ENCODE measurements around the gene CCSER1.

CCSER1 gene

GRCh38 chr4:90207887-90208454 is 80.8 kb downstream of the CCSER1 start:
- no peak for DNase-seq

- DNase-seq = no peak
Measured at GRCh38 chr4:90209922-90210321, 82.7 kb downstream of the CCSER1 start.

GRCh38 chr4:90211174-90211573 is 84.0 kb downstream of the CCSER1 start:
- no peak for DNase-seq

GRCh38 chr4:90215286-90215685 is 88.1 kb downstream of the CCSER1 start:
- no peak for DNase-seq

GRCh38 chr4:90219822-90220221 is 92.6 kb downstream of the CCSER1 start:
- DNase-seq = no peak

GRCh38 chr4:90220459-90220858 is 93.3 kb downstream of the CCSER1 start:
- no peak for DNase-seq

- no peak for DNase-seq
Measured at GRCh38 chr4:90226734-90227133, 99.5 kb downstream of the CCSER1 start.

GRCh38 chr4:90227177-90227576 is 100.0 kb downstream of the CCSER1 start:
- DNase-seq = no peak

- DNase-seq = no peak
Measured at GRCh38 chr4:90234916-90235547, 107.8 kb downstream of the CCSER1 start.

GRCh38 chr4:90237751-90238530 is 110.7 kb downstream of the CCSER1 start:
- no peak for DNase-seq

- DNase-seq = no peak
Measured at GRCh38 chr4:90240333-90240732, 113.1 kb downstream of the CCSER1 start.

GRCh38 chr4:90241008-90241407 is 113.8 kb downstream of the CCSER1 start:
- DNase-seq = no peak

- no peak for DNase-seq
Measured at GRCh38 chr4:90245837-90246236, 118.6 kb downstream of the CCSER1 start.

GRCh38 chr4:90246816-90247215 is 119.6 kb downstream of the CCSER1 start:
- DNase-seq = no peak

- DNase-seq = no peak
Measured at GRCh38 chr4:90254357-90254756, 127.2 kb downstream of the CCSER1 start.

- no peak for DNase-seq
Measured at GRCh38 chr4:90274175-90274574, 147.0 kb downstream of the CCSER1 start.

GRCh38 chr4:90280954-90281353 is 153.8 kb downstream of the CCSER1 start:
- DNase-seq = no peak

GRCh38 chr4:90281541-90282355 is 154.6 kb downstream of the CCSER1 start:
- DNase-seq = no peak

- DNase-seq = no peak
Measured at GRCh38 chr4:90290345-90290744, 163.2 kb downstream of the CCSER1 start.

GRCh38 chr4:90292438-90292837 is 165.2 kb downstream of the CCSER1 start:
- no peak for DNase-seq

GRCh38 chr4:90293320-90293719 is 166.1 kb downstream of the CCSER1 start:
- no peak for DNase-seq

- no peak for DNase-seq
Measured at GRCh38 chr4:90299373-90299772, 172.2 kb downstream of the CCSER1 start.

- DNase-seq = no peak
Measured at GRCh38 chr4:90306810-90307209, 179.6 kb downstream of the CCSER1 start.

Data from NCI-H345 (cell line).